HG02870 (cell line): ENCODE results near the gene LRCH1.
A peak's percentile ranks its signal among the peaks of the same experiment; 100 is the strongest.

ENCODE experiments used
- ATAC-seq: cut with Tn5 transposase; IDR thresholded peaks from one replicate; pipeline ENCODE4 v1.9.1; 2021; ENCODE audit warnings: mild to moderate bottlenecking, moderate library complexity; ENCODE audit not compliant: unreplicated experiment

LRCH1 gene

DNA sequence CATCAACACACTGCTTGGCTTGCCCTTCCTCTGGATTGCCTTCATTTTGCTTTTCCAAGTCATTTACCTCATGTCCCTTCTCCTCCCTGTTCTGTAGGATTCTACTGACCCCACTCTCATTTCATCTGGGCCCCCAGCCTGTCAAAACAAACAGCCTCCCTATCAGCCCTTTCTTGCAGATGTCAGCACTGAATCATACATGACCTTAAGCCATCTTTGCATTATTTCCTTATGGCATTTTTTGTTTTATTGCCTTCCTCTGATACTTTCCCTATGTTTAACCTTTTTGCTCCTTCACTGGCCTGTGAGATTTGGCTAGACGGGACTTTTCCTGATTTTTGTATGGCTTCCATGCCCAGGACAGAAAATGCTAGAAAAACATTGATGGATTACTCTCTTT is 8.7 kb downstream of the LRCH1 start:
- no peak for ATAC-seq

DNA sequence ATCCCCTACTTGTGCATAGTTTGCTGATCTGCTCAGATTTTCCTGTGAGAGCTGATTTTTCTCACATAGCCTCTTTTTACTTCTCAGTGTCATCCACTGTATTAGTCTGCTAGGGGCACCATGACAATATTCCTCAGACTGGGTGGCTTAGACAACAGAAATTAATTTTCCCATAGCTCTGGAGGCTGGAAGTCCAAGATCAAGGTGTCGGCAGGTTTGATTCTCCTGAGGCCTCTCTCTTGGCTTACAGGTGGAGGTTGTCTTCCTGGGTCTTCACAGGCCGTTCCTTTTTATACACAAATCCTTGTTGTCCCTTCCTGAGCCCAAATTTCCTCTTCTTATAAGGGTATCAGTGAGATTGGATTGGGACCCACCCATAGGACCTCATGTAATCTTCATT is 9.2 kb downstream of the LRCH1 start:
- no peak for ATAC-seq

DNA sequence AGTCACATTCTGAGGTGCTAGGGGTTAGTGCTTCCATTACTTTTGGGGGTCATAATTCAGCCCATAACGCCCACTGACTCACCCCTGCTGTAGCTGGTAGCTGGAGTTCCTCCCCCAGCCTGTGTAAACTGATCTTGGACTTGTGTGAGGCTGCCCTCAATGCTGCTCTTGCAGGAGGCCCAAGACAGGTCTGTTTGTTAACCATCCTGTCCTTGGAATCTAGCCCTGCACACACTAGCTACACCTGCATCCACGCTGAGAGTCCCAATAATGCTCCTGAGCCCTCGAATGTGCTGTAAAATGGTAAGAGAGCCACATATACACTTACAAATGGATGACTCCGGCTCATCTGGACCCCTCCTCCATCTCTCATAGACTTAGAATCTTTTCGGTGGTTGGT is 9.6 kb downstream of the LRCH1 start:
- ATAC-seq, result no peak

DNA sequence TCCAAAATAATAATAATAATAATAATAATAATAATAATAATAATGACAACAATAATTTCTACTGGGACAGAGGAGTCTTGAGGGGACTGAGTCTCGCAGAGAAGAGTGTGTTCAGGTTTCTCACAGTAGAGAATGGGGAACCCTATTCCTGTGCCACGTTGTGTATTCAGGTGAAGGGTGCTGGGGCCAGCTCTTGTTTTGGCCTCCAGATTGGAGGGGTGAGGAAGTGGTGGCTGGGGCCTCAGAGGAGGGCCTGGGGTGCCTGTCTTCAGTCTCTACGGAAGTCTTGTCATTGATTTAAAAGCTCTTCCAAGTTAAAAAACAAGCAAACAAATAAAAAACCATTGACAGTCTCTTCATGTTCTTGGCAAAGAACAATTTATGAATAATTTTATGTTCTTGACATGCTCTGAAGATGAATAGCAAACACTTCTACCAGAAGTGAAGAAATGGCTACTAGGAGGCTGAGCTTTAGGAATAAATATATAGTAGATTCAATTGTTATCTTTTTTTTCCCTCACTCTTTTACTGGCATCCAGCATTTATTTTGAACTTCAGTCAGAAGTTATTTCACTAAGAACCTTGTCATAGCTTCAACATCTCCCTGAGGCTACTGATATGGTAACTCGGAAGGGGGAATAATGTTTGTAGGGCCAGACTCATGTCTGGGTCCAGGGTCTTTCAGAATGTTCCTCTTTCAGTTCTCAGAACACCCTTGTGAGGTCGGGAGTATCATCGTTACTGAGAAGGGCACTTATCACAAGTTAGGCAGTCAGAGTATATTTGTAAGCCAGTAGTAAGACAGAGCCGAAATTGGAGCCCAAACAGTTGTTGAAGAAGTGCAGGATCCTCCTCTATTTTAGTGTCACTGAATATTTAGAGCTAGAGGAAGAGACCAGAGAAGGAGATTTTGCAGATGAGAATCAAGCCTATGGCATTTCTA is 13.1 kb downstream of the LRCH1 start:
- peak; percentile 92 for ATAC-seq

DNA sequence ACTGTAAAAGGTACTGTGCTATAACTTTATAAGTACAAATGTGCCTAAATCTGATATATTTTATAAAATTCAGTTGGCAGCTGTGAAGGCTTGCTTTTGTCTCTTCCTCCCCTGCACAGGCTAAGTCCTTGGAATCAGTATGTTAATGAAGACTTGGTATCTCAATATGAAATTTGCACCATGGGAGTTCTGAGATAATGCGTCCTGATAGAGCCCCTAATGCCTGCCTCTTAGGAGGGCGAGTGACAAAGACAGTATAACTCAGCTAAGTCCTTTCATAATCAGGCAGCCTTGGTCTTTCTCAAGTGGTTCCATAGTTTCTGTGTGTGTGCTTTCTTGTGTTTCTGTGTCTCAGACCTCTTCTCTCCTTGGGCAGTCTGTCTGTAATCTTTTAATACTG is 14.7 kb downstream of the LRCH1 start:
- ATAC-seq, result no peak

DNA sequence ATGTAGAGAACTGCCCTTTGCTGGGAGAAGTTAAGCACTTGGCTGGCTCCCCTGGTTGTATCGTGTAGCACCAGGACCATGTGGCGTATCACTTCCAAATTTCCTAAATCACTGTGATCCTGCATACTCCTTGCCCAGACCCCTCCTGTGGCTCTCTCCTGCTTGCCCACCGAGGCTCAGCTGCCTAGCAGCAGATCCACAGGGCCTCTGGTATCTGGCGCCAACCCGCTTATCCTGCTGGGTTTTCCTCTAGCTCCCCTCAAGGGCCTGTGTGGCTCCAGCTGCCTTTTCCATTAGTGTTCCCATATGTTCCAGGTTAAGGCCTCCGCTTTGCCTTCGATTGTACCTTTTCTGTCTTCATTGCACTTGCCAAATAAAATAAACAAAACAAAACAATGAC is 16.5 kb downstream of the LRCH1 start:
- ATAC-seq, result no peak

DNA sequence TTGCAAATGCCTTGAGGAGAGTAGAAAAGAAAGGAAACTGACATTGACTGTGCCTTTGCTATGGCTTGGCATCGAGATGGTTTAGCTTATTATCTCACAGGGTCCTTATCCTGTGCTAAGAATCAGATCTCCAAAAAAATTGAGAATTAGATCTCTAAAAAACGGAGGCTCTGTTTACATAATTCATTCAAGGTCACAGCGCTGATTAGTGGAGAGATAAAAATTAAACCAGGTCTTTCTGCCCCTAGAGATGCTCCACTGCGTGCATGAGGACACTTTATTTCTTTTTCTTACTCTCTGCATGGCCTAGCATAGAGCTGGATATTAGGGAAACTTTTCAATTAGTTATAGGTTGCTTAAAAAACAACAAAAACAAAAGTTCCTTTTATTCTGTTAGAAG is 17.3 kb downstream of the LRCH1 start:
- no peak for ATAC-seq

DNA sequence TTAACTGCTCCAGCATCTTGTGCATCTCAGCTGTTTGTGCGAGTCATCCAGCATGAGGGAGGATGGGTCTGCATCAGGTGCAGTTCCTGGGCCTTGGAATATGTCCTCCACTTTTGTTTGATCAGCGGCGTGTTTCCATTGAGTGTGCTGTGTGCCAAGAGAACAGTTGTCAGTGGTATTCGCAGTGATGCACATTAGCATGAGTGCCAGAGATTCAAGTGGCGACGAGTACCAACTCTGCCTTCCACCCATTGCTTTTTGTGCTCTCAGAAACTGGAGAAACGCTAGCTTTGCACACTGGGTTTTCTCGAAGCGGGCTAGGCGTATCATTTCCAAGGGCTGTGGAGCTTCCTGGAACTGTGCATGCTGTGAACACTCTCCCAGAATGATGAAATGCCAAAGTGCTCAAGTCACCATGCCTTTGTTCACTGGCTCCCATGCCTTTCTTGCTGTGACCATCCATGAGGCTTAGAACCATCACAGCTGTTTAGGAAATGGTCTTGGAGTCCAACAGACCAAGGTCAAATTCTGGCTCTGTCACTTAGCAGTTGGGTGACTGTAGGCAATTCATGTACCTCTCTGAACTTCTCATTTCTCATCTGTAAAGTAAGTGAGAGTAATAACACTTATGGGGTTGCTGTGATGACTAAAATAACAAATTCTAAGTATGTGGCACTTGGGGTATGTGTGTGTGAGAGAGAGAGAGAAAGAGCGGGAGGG is 18.4 kb downstream of the LRCH1 start:
- peak; percentile 67 for ATAC-seq

DNA sequence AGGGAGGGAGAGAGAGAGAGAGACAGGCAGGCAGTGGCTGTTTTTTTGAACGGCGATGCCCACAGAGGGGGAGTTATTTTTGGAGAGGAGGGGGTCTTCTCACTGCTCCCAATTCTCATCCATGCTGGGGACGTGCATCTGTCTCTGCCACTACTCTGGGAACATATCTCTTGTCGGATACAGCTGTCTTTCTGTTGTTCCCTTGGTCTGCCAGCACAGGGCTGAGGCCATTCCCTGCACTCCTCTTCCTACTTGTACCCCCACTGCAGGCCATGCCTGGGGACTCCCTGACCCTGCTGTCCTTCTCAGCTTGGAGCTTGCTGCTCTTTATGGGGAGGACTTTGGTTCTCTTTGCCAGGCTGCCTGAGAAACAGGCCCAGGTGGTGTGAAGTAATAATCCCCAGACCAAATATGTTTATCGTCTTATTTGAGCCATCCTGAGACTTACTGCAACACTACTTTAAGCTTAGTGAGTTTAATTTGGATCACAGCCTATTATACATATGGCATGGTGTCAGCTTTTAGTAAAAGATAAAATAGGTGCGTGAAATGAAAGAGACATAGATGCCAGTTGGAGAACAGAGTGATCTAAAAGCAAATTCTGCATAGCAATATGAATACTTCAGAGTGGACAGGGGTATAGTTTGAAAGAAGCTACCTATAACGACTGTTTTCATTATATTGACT is 19.1 kb downstream of the LRCH1 start:
- ATAC-seq, result no peak

DNA sequence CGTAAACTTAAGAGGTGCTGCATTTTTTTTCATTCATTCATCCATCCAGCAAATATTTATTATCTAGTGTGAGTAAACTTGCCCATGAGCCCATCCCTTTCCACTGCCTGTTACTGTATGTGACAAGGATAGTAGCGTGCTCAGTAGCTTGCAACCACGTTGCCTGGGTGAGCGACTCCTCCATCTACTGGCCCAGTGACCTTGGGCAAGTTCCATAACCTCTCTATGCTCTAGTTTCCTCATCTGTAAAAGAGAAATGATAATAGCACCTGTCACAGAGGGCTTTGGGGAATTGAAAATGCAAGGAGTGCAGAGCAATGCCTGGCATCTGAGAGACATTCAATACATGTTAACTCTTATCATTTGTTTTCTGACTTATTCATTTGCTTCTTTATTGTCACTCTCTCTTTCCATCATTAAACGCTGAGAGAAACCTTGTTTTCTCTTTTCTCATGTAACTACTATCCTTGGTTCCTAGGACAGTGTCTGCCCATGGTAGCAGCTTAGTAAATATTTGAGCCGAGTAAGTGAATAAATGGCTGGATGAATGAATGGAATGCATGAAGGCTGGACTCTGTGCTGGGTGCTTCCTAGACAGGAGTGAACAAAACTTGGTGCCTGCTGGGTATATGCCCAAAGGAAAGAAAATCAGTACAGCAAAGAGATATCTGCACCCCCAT is 19.9 kb downstream of the LRCH1 start:
- ATAC-seq, result no peak

DNA sequence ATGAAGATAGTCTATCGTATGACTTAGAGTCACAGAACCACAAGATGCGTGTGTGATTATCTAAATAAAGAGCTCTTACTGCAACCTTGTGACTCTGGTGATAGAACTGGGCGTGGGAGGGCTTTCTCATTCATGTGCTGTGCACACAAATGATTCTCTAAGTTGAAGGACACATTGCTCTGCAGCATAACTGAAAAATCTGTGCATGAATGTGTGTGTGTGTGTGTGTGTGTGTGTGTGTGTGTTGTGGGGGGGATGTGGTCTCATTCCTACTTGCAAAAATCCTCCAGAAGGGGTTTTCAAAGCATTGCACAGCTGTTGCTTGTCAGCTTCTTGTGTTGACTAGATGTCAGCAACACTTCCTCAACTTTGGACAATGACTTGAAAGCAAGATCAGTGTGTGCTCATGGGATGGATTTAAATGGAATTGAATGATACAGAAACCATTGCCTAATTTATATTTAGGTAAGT is 22.4 kb downstream of the LRCH1 start:
- ATAC-seq, result peak; percentile 30

DNA sequence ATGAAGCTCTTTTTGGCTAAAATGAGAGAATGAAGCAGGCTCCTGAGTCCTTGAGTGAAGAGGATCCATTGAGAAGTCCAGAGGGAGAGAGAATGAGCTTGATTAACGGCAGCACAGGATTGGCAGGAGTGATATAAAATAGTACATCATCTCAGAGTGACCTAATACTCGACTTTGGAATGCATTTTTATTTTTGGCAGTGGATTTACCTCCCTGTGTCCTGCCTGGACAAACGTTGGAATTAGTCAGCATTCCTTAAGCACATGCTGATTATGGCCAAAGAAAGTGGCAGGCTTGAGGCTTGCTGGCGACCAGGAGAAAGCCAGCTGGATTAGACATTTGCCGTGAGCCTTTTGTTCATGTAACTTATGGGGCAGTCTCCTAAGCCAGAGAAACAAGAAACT is 22.9 kb downstream of the LRCH1 start:
- ATAC-seq, result no peak

DNA sequence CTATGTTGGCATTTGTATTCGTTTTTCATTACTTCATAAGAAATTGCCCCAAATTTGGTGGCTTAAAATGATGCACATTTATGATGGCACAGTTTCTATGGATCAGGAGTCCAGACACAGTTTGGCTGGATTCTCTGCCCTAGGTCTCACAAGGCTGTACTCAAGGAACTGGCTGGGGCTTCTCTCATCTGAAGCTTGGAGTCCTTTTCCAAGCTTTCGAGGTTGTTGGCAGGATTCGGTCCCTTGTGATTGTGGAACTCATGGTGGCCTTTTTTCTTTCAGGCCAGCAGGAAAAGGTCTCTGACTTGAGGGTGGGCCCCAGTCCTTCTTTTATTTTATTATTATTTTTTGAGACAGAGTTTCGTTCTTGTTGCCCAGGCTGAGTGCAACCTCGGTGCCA is 23.8 kb downstream of the LRCH1 start:
- ATAC-seq, result no peak

DNA sequence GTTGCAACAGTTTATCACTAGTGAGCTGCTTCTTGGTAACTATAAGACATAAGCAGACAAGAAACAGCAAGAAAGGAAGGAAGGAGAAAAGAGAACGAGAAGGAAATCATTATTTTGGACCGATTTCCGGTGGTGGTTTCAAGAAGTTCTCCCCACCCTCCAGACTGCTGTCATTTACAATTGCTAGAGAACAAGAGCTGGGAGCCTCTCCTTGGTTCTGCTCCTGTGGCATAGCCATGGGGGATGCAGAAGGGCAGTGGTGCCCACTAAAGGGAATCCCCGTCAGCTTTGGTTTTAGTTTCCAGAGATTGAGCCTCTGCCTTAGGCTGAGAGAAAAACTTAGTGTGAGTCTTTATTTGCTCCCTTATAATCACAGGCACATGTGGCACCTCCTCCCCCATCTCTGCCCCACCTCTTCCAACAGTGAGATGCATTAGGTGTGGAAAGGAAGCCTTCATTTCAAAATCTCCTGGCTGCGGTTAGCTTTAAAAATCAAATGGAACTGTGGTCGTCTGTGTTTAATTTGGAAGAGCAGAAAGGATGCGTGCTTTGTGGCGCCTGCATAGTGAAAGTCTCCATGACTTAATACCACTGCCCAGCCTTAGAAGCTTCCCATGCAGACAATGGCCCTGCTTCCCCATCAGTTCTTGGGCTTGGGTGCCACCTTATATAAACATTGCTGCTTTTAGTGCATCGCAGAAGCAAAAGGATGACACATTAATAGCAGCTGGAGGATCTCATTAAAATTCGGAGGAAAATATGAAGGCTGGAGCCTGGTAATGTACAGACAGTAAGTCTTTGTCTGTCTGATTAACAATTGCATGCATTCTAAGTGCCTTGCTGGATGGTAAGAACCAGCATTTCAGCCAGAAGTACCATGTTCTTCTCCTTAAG is 25.0 kb downstream of the LRCH1 start:
- peak; percentile 9 for ATAC-seq

DNA sequence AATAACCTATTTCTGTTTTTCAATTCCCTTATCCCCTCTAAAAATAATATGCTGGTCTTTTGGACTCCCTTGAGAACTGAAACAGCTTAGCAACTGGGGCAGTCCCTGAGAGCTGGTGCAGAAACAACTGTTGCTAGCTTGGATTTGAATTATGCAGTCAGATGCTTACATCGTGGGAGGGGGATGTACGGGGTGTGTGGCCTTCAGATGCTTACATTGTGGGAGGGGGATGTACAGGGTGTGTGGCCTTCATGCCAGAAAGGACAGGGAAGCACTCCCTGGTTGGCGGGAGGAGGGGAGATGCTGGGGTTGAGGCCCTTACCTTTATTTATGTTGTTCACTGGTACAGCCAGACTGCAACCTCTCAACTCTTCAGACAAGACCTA is 25.6 kb downstream of the LRCH1 start:
- peak; percentile 63 for ATAC-seq

DNA sequence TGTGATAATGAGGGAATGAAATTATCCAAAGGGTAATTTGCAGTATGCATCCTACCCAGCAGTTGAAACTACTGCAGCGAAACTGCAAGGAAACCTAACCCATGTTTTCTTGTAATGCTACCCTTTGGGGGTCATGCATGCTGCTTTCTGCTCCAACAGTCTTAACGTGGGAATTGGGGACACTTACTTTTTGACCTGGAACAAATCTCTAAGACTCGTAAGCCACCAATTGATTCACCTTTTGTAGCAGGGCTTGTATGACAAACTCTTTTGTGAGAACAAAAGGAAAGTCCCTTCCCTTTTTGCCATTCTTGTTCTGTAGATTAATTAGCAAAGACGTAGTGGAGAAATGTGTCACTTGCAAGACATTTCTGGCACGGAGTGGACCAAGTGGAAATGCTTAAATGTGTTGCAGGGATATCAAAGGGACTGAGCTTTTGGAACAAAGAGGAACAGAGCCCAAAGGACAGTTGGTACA is 27.4 kb downstream of the LRCH1 start:
- ATAC-seq, result no peak

DNA sequence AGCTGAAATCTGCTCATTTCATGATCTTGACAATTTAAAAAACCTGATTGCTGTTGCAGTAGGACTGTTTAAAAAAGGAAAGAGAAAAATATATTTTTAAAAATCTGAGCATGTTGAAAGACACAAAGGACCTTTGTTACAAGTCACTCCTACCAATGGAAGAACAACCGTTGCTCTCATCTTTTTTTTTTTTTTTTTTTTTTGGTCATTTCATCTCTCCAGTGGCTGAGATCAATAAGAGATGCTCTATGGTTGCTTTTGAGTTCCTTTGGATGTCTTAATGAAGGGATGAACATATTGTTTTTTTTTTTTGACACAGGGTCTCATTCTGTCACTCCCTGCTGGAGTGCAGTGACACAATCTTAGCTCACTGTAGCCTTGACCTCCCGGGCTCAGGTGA is 29.2 kb downstream of the LRCH1 start:
- no peak for ATAC-seq

DNA sequence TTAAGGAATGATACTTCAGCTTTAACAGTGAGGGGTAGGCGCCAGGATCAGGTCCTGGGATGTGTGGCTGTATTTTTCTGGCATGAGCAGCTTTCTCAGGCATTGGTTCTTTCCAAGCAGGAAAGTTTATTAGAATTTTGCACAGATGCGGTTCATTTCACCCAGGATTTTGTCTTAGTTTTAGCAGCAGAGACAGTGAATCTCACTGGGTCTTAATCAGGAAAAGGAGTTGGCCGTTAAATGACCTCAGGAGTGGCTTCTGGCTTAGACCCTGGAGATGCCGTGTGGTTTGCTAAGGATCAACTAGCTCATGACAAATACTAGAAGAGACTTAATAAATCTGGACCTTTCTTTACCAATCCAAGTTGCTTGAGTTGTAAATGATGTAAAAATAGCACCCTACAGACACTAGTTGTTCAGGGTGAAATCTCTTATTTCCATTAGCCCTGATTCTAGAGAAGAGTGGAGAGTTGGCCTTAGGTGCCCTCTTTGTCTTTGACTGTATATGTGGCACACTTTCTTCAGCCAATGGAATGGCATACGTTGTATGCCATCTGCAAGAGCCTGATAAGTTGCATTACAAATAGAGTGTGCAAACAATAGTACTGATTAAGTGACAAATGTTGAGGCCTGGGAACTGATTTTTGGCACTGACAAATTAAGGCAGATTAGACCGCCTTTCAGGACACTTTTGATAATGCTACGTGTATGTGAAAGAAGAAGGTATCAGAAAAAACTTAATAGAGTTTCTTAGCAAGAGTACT is 34.0 kb downstream of the LRCH1 start:
- ATAC-seq, result no peak

DNA sequence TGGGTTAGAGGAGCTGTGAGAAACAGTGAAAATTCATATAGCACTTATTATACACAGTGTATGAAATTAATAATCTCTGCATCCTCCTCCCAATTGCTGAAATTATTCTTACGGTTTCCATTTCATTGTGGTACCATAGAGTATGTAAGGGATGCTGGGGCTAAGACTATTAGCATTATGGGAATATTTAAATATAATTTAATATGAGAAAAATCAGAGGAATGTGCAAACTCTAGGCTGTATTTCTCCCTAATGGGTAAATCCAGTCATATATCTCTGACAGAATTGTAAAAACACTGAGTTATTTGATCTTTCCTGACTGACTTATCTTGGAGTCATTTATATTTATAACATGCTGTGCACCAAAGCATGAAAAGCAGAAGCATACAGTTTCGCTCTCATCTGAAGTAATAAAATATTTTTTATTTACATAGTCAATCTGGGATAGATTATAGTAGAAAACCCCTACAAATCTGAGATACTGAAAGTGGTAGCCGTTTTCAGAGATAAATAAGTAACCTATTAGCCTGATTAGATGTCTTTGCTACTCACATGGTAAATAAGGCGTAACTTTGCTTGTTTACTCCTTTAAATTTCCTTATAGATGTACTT is 34.9 kb downstream of the LRCH1 start:
- ATAC-seq, result peak; percentile 50
